Adrenal gland (tissue), 12 donors: ENCODE data around the gene TBC1D30. TPM values are rescaled to one million over a fixed set of nuclear protein-coding genes. Genes with fewer than 3 reads are reported as not detected.
A peak's percentile ranks its signal among the peaks of the same experiment; 100 is the strongest.

Source experiments
- DNase-seq, 7 donors: peaks; one replicate each; pipeline ENCODE4 v3.0.0-alpha.2; 2019 to 2020
- H3K27ac ChIP-seq, 5 donors: fragments of 200-600 bp; sonication (generic) in 4 of 5; 1 replicate in 3 of 5; 2 replicates in 2 of 5; pipeline versions ENCODE4 v1.5.1 to v1.8.0; 2016 to 2020; ENCODE audit warnings: mild to moderate bottlenecking in 1 of 5
- H3K27me3 ChIP-seq: fragments of 200-600 bp; 2 replicates; pipeline ENCODE4 v1.8.0; 2021
- H3K36me3 ChIP-seq, 2 donors: fragments of 200-600 bp; replicated peaks in 1 of 2; 1 replicate in 1 of 2; 2 replicates in 1 of 2; pipeline versions ENCODE4 v1.5.1 to v1.8.0; 2018 to 2022
- H3K4me1 ChIP-seq, 2 donors: fragments of 200-600 bp; replicated peaks in 1 of 2; 1 replicate in 1 of 2; 2 replicates in 1 of 2; pipeline versions ENCODE4 v1.5.1 to v1.8.0; 2018 to 2021
- H3K4me3 ChIP-seq, 4 donors: fragments of 200-600 bp; sonication (generic) in 3 of 4; one replicate each; pipeline ENCODE4 v1.5.1; 2016 to 2018
- H3K9me3 ChIP-seq, 3 donors: fragments of 200-600 bp; sonication (generic) in 1 of 3; replicated peaks in 1 of 3; 1 replicate in 2 of 3; 2 replicates in 1 of 3; pipeline versions ENCODE4 v1.5.1 to v1.8.0; 2016 to 2021
- POLR2A ChIP-seq, 2 donors: fragments of 450-650 bp; IDR thresholded peaks; one replicate each; pipeline ENCODE4 v1.6.1; 2017; ENCODE audit warnings: antibody characterized with exemption in 2 of 2, mild to moderate bottlenecking in 2 of 2, moderate library complexity in 1 of 2
- WGBS, 4 donors: extraction: QIAGEN DNeasy Blood & Tissue Kit in 2 of 4; methylation state at CpG; one replicate each; pipeline versions ENCODE4 v1.1.5 to v1.1.7; 2013 to 2017; 5-methylcytosine and 5-hydroxymethylcytosine counted together
- intact Hi-C, 2 donors: fragments of 100-400 bp; cut with DNase I; formaldehyde crosslinking; loops; one replicate each; pipeline versions ENCODE4 v1.14.1 to v1.15.0; 2022 to 2023
- polyA plus RNA-seq, 3 donors: library from polyadenylated mRNA; stranded (reverse); fragments of 200-250 nt in 2 of 3; fragments of 350-450 nt in 1 of 3; fragmentation: Illumina TruSeq in 1 of 3; extraction: RNeasy Lipid Tissue Mini Kit (QIAGEN cat#74804) in 1 of 3; gene quantifications; one replicate each; pipeline ENCODE4 v1.2.3, GENCODE V29; 2013 to 2014
- total RNA-seq, 9 donors: library from RNA; depleted of rRNA in 4 of 9; stranded (reverse); fragments of >200 nt in 4 of 9; fragments of 120-200 nt in 1 of 9; fragmentation: NEBNext Ultra II Directional in 1 of 9; extraction: Animal tissue kit (Norgen Biotek cat#: 25700) in 1 of 9; gene quantifications; one replicate each; pipeline versions ENCODE4 v1.1.0 to v1.2.4, GENCODE V29; 2013 to 2023
- TF ChIP-seq, protein P1 (sequence below), 6 experiments: fragments of 450-650 bp in 4 of 6; fragments of 200-600 bp in 2 of 6; sonication (generic) in 1 of 6; IDR thresholded peaks; 1 replicate in 5 of 6; 2 replicates in 1 of 6; pipeline versions ENCODE4 v1.5.1 to v1.8.0; 2016 to 2021; ENCODE audit warnings: antibody characterized with exemption in 6 of 6, mild to moderate bottlenecking in 2 of 6, moderate library complexity in 1 of 6
- donor health status: healthy with polysubstance abuse.
- donor health status: Bipolar disorder and iron deficiency.
- donor health status: DM: yes; HTN: yes; CAD: no.
- donor health status: DM: no; HTN: no; CAD: no.
- donor health status: DM: no; HTN: no; CAD: no.
- donor health status: DM: yes; HTN: yes; CAD: no.

TBC1D30 gene
- total and polyA plus RNA-seq, 12 donors = 1.2 to 13.3 (median 3.9) TPM

- peaks cover 12 to 14% of the 10 kb centered on the region in 2 donors for H3K4me1 ChIP-seq
- peak overlapping the region; percentile 15 to 87 (median 34) for H3K4me3 ChIP-seq
- WGBS, 4 donors = 0 to 1% (median 0%) methylated on average over 3 to 103 of the region's 103 CpGs
- H3K36me3 ChIP-seq = no peaks in the 10 kb centered on the region
- H3K27ac ChIP-seq = peak overlapping the region in 3 of 5 donors; percentile 41 to 76 (median 45)
- no peaks in the 10 kb centered on the region for H3K27me3 ChIP-seq
- H3K9me3 ChIP-seq = no peaks in the 10 kb centered on the region
- peak; percentile 50 to 69 (median 58) for DNase-seq
- no peak for TF ChIP-seq POLR2A (IDR thresholded peaks at IDR 0.05)
- TF ChIP-seq, protein P1, sequence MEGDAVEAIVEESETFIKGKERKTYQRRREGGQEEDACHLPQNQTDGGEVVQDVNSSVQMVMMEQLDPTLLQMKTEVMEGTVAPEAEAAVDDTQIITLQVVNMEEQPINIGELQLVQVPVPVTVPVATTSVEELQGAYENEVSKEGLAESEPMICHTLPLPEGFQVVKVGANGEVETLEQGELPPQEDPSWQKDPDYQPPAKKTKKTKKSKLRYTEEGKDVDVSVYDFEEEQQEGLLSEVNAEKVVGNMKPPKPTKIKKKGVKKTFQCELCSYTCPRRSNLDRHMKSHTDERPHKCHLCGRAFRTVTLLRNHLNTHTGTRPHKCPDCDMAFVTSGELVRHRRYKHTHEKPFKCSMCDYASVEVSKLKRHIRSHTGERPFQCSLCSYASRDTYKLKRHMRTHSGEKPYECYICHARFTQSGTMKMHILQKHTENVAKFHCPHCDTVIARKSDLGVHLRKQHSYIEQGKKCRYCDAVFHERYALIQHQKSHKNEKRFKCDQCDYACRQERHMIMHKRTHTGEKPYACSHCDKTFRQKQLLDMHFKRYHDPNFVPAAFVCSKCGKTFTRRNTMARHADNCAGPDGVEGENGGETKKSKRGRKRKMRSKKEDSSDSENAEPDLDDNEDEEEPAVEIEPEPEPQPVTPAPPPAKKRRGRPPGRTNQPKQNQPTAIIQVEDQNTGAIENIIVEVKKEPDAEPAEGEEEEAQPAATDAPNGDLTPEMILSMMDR (IDR thresholded peaks at IDR 0.05) = peak in 1 of 6 experiments; percentile 2
- intact Hi-C loops = no loop called here
These were observed 43.7 kb upstream of the TBC1D30 start for GRCh38 chr12:64780531-64781279.

- DNase-seq = peak in 2 of 7 donors; percentile 5 to 16
- H3K27ac ChIP-seq = peak overlapping the region in 2 of 5 donors; percentile 34 to 76
- no peaks in the 10 kb centered on the region for H3K27me3 ChIP-seq
- intact Hi-C loops = no loop called here
- H3K4me3 ChIP-seq = peak overlapping the region; percentile 15 to 87 (median 34)
- TF ChIP-seq POLR2A (IDR thresholded peaks at IDR 0.05) = no peak
- TF ChIP-seq, protein P1 (IDR thresholded peaks at IDR 0.05) = no peak
- peaks cover 12 to 14% of the 10 kb centered on the region in 2 donors for H3K4me1 ChIP-seq
- H3K9me3 ChIP-seq = no peaks in the 10 kb centered on the region
- 4 to 11% (median 5%) methylated on average over 24 to 39 of the region's 39 CpGs for WGBS, 4 donors
- no peaks in the 10 kb centered on the region for H3K36me3 ChIP-seq
These were observed 42.9 kb upstream of the TBC1D30 start for GRCh38 chr12:64781280-64782190.

DNA sequence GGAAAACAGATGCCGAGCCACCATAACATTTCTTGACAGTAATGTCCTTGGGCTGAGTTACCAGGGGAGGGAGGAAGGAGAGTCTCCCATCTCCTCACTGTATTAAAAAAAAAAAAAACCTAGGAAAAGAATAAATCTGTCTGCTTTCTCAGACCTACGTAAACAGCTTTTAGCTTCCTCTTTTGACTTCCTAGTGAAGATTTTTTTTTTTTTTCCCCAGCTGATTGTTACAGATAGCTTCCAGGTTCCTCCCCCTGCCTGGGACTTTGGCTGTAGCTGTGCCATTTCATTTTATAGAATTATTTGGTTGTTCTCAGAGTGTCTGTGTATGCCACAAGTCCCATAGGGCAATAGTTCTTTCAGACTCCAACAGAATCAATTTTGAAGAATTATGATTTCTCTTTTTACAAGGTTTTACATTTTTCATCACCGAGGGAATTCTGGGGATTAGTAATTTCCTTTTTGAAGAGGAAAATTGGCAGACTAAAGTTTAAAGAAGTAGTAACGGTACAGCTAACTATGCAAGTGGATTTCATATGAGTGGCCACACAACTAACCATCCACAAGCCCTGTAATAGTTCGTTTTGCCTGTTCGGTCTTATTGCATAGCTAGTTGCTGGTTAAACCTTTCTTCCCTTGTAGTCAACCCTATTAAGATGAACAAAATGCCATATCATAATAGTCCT is 42.1 kb upstream of the TBC1D30 start:
- H3K4me3 ChIP-seq = peak overlapping the region in 1 of 4 donors; percentile 87
- no peaks in the 10 kb centered on the region for H3K27me3 ChIP-seq

More for the DNA sequence above, 42.1 kb upstream of the TBC1D30 start:
- Histone ChIP-seq H3K27ac (peak overlapping the region in 2 of 5 donors; percentile 27 to 34), H3K4me1 (peaks cover 12 to 14% of the 10 kb centered on the region in 2 donors), H3K36me3 (no peaks in the 10 kb centered on the region), H3K9me3 (no peaks in the 10 kb centered on the region)
- 40 to 50% (median 42%) methylated on average over 6 of the region's 6 CpGs for WGBS, 4 donors
- DNase-seq = peak in 1 of 7 donors; percentile 13
- TF ChIP-seq POLR2A (IDR thresholded peaks at IDR 0.05) = no peak
- TF ChIP-seq, protein P1 (IDR thresholded peaks at IDR 0.05) = no peak
- intact Hi-C loops = no loop called here
